Measurements from ENCODE around the gene MTA1.

MTA1 gene

GRCh38 chr14:105390849-105391500 is 28.7 kb upstream of the MTA1 start:
- TF ChIP-seq GATA1 (IDR thresholded peaks at IDR 0.05; ENCODE audit: low read depth, low read length): no peak
- no peak for TF ChIP-seq POLR2A (IDR thresholded peaks at IDR 0.05; ENCODE audit: low read length)
- no peak for DNase-seq

GRCh38 chr14:105391541-105391940 is 28.1 kb upstream of the MTA1 start:
- TF ChIP-seq POLR2A (IDR thresholded peaks at IDR 0.05; ENCODE audit: low read length) (no peak), GATA1 (IDR thresholded peaks at IDR 0.05; ENCODE audit: low read depth, low read length) (no peak)
- DNase-seq: no peak

- TF ChIP-seq POLR2A (IDR thresholded peaks at IDR 0.05; ENCODE audit: low read length): no peak
- TF ChIP-seq GATA1 (IDR thresholded peaks at IDR 0.05; ENCODE audit: low read depth, low read length): no peak
- no peak for DNase-seq
Measured at GRCh38 chr14:105392131-105393090, 27.2 kb upstream of the MTA1 start.

- DNase-seq: no peak
Measured at GRCh38 chr14:105393151-105393550, 26.5 kb upstream of the MTA1 start.

GRCh38 chr14:105394714-105395537 is 24.7 kb upstream of the MTA1 start:
- TF ChIP-seq POLR2A (IDR thresholded peaks at IDR 0.05; ENCODE audit: low read length) (no peak), GATA1 (IDR thresholded peaks at IDR 0.05; ENCODE audit: low read depth, low read length) (no peak)
- DNase-seq: no peak

More at GRCh38 chr14:105393151-105393550, 26.5 kb upstream of the MTA1 start:
- no peak for TF ChIP-seq POLR2A (IDR thresholded peaks at IDR 0.05; ENCODE audit: low read length)
- no peak for TF ChIP-seq GATA1 (IDR thresholded peaks at IDR 0.05; ENCODE audit: low read depth, low read length)

- TF ChIP-seq POLR2A (IDR thresholded peaks at IDR 0.05; ENCODE audit: low read length) (no peak), GATA1 (IDR thresholded peaks at IDR 0.05; ENCODE audit: low read depth, low read length) (no peak)
- DNase-seq: no peak
Measured at GRCh38 chr14:105395538-105395854, 24.1 kb upstream of the MTA1 start.

GRCh38 chr14:105397350-105397931 is 22.2 kb upstream of the MTA1 start:
- DNase-seq: no peak
- TF ChIP-seq POLR2A (IDR thresholded peaks at IDR 0.05; ENCODE audit: low read length) (no peak), GATA1 (IDR thresholded peaks at IDR 0.05; ENCODE audit: low read depth, low read length) (no peak)

- TF ChIP-seq POLR2A (IDR thresholded peaks at IDR 0.05; ENCODE audit: low read length) (peak; percentile 73), GATA1 (IDR thresholded peaks at IDR 0.05; ENCODE audit: low read depth, low read length) (no peak)
- peak; percentile 90 to 93 for DNase-seq
Measured at GRCh38 chr14:105398044-105398725, 21.4 kb upstream of the MTA1 start, which contains the start of gene TEX22. TSS of gene TEX22 (plus strand) at chr14:105398538. CDS start at chr14:105399341, 803 bp downstream.

- peak; percentile 38 to 43 for DNase-seq
- TF ChIP-seq GATA1 (IDR thresholded peaks at IDR 0.05; ENCODE audit: low read depth, low read length) (no peak), POLR2A (IDR thresholded peaks at IDR 0.05; ENCODE audit: low read length) (no peak)
Measured at GRCh38 chr14:105398726-105399465, 20.7 kb upstream of the MTA1 start.

- TF ChIP-seq GATA1 (IDR thresholded peaks at IDR 0.05; ENCODE audit: low read depth, low read length) (no peak), POLR2A (IDR thresholded peaks at IDR 0.05; ENCODE audit: low read length) (no peak)
- no peak for DNase-seq
Measured at GRCh38 chr14:105399466-105399775, 20.2 kb upstream of the MTA1 start.

- DNase-seq: no peak
- TF ChIP-seq POLR2A (IDR thresholded peaks at IDR 0.05; ENCODE audit: low read length): no peak
- no peak for TF ChIP-seq GATA1 (IDR thresholded peaks at IDR 0.05; ENCODE audit: low read depth, low read length)
Measured at GRCh38 chr14:105400016-105400415, 19.6 kb upstream of the MTA1 start.

GRCh38 chr14:105401699-105402098 is 17.9 kb upstream of the MTA1 start:
- no peak for TF ChIP-seq GATA1 (IDR thresholded peaks at IDR 0.05; ENCODE audit: low read depth, low read length)
- TF ChIP-seq POLR2A (IDR thresholded peaks at IDR 0.05; ENCODE audit: low read length): no peak
- no peak for DNase-seq
